C4-2B (cell line): Measurements from ENCODE around the gene GORASP2.

Source experiments
- H3K27ac ChIP-seq: fragments of 450-650 bp; 2 replicates; pipeline ENCODE4 v1.5.1; 2017
- CTCF ChIP-seq: fragments of 450-650 bp; conservative IDR thresholded peaks from 2 replicates; pipeline ENCODE4 v1.5.1; 2017; ENCODE audit warnings: mild to moderate bottlenecking
- ZFX ChIP-seq: fragments of 450-650 bp; IDR thresholded peaks from 2 replicates; pipeline ENCODE4 v1.6.1; 2017

Gene GORASP2

DNA sequence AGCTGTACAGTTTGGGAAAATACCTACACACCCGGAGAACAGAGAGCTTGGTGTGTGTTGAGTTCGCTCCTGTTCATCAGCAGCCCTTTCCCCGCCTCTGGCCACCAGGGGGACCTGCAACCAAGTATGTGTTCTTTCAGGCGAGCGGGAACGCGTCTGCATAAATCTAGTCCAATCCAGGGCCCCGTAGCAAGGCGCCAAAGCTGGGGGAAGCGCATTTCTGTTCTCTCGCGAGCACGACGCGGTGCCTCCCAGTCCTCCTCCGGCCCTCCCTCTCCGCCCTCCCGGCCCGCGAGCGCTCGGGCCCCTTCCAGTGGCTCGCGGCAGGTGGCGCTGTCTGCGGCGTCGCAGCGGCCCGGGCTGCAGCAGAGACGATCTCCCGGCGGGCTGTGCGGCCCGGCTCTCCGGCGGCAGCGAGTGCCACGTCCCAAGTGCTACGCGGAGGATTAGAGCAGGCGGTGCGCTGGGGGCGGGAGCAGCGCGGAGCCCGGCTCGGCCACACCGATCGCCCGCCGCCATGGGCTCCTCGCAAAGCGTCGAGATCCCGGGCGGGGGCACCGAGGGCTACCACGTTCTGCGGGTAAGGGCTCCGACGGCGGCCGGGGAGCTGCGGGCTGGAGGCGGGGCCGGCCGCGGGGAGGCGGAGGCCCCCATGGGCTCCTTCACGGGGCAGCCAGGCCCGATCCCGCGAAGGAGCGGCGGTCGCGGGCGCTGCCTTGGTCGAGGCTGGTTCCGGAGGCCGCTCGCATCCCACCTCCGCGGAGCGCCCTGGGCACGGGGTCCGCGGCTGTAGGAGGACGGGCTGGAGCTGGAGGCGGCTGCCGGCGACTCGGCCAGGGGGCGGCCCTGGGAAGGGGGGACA, at the start of gene GORASP2:
TSS of gene GORASP2 (plus strand) at position 430 of the 862 bp plus-strand sequence. CDS start at position 518, 88 bp downstream.
- TF ChIP-seq CTCF (peak; percentile 99), ZFX (peak; percentile 85)
- H3K27ac ChIP-seq = peak within 1 kb of the TSS; percentile 92

GRCh38 chr2:170881840-170882239, 47.2 kb upstream of the GORASP2 start:
- TF ChIP-seq CTCF = no peak
- no peak for TF ChIP-seq ZFX
- no peak overlapping the region for H3K27ac ChIP-seq

DNA sequence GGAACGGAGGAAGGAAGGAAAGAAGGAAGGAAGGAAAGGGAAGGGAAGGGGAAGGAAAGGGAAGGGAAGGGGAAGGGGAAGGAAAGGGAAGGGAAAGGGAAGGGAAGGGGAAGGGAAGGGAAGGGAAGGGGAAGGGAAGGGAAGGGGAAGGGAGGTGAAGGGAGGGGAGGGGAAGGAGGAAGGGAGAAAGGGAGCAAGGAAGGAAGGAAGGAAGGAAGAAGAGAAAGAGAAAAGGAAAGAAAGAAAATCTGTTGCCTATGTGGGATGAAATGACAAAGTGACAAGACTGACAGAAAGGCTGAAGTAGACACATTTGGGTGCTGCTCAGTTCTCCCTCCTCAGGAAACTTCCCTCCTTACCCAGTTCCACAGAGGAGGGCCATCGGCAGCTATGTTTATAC, 46.3 kb upstream of the GORASP2 start:
- H3K27ac ChIP-seq = no peak overlapping the region
- TF ChIP-seq ZFX = no peak
- TF ChIP-seq CTCF = no peak

DNA sequence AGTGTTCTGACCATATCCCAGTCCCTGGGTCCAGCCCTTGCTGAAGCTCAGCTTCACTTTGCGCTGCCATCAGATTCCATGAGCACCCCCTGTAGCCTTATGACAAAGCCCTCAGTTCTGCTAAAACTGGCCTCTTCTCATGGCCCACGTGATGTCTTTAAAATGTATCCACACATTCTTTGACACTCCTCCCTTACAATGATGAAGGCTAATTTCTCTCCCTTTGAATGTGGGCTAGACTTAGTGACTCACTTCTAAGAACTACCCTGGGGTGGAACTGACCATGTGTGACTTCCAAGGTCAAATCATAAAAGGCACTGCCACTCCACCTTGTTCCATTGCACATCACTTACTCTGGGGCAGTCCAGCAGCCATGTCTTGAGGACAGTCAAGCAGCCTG, 45.4 kb upstream of the GORASP2 start:
- TF ChIP-seq ZFX (no peak), CTCF (no peak)
- H3K27ac ChIP-seq = no peak overlapping the region

- no peak overlapping the region for H3K27ac ChIP-seq
- no peak for TF ChIP-seq CTCF
- TF ChIP-seq ZFX = no peak
Measured at GRCh38 chr2:170885130-170885791, 43.8 kb upstream of the GORASP2 start.

DNA sequence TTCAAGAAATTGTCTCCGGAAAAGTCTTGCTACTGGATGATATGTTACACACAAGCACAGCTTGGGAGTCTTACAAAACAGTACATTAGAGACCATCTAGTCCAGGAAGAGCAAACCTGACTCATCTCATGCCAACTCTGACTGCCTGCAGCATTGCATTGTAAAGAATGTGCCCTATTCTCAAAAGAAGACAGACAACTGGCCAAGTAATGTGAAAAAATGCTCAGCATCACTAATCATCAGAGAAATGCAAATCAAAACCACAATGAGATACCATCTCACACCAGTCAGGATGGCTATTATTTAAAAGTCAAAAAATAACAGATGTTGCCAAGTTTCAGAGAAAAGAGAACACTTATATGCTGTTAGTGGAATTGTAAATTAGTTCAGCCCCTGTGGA, 42.7 kb upstream of the GORASP2 start:
- H3K27ac ChIP-seq = no peak overlapping the region
- no peak for TF ChIP-seq ZFX
- no peak for TF ChIP-seq CTCF

- H3K27ac ChIP-seq = no peak overlapping the region
- no peak for TF ChIP-seq ZFX
- TF ChIP-seq CTCF = no peak
Measured at GRCh38 chr2:170887496-170887895, 41.6 kb upstream of the GORASP2 start.
